GM12878 (cell line): ENCODE data around the gene DQX1. TPM values are rescaled to one million over a fixed set of nuclear protein-coding genes. Genes with fewer than 3 reads are reported as not detected.

ENCODE experiments used
- ATAC-seq: fragments of 200-7000 bp; cut with Tn5 transposase; 3 replicates; pipeline ENCODE4 v1.9.1; 2020; ENCODE audit warnings: mild to moderate bottlenecking, moderate library complexity
- BruUV-seq: library from RNA; stranded (reverse); fragments of 400-500 nt; replicated peaks from 2 replicates; lab custom pipeline; 2021; lab: Mats Ljungman, UMichigan
- CTCF ChIA-PET: fragments of 300-600 bp; sonication (Branson Sonifier 250); formaldehyde crosslinking; extraction: SDS; loops from one replicate; lab custom pipeline; 2021; ENCODE audit warnings: inconsistent platforms; lab: Yijun Ruan, JAX
- POLR2A ChIA-PET: fragments of 350-600 bp; formaldehyde crosslinking; extraction: SDS; loops from one replicate; lab custom pipeline; 2021; ENCODE audit warnings: inconsistent platforms; lab: Charles Lee
- RAD21 ChIA-PET: fragments of 300-600 bp; sonication (Branson Sonifier 250); formaldehyde crosslinking; loops from one replicate; lab custom pipeline; 2023; ENCODE audit warnings: antibody characterized with exemption; ENCODE audit not compliant: unreplicated experiment; lab: Charles Lee
- SMC1A ChIA-PET: fragments of 300-600 bp; sonication (Branson Sonifier 250); formaldehyde crosslinking; loops from one replicate; lab custom pipeline; 2023; ENCODE audit not compliant: unreplicated experiment, uncharacterized antibody; lab: Charles Lee
- DNase-seq: peaks from one replicate; pipeline ENCODE4 v3.0.0-alpha.2; 2011; ENCODE audit warnings: low read depth, low spot score
- FAIRE-seq: peaks from 3 replicates; lab custom pipeline; 2011; peaks lifted over from hg19 to GRCh38; lab: Jason Lieb, UNC
- H2AFZ ChIP-seq: 2 replicates; pipeline ENCODE4 v1.6.0; 2011; ENCODE audit warnings: low read depth, low read length, control low read depth; ENCODE audit not compliant: control insufficient read depth
- H3K27ac ChIP-seq: 2 replicates; pipeline ENCODE4 v1.5.1; 2011; ENCODE audit warnings: control low read depth; ENCODE audit not compliant: control insufficient read depth, insufficient read depth
- H3K27me3 ChIP-seq, 2 experiments: replicated peaks in 1 of 2; 2 replicates each; pipeline versions ENCODE4 v1.6.0 to v1.6.1; 2011; ENCODE audit warnings: low read length in 1 of 2; ENCODE audit not compliant: control insufficient read depth in 2 of 2, insufficient read depth in 2 of 2
- H3K36me3 ChIP-seq, 2 experiments: 2 replicates each; pipeline ENCODE4 v1.5.1; 2011; ENCODE audit warnings: low read length in 1 of 2; ENCODE audit not compliant: control insufficient read depth in 2 of 2, insufficient read depth in 2 of 2
- H3K4me1 ChIP-seq: 2 replicates; pipeline ENCODE4 v1.6.1; 2011; ENCODE audit warnings: mild to moderate bottlenecking, low read length, moderate library complexity, mixed read lengths; ENCODE audit not compliant: control insufficient read depth, insufficient read depth
- H3K4me2 ChIP-seq: 2 replicates; pipeline ENCODE4 v1.6.0; 2011; ENCODE audit warnings: control low read depth; ENCODE audit not compliant: control insufficient read depth, insufficient read depth
- H3K4me3 ChIP-seq: fragments of 200-600 bp; sonication (generic); 2 replicates; pipeline ENCODE4 v1.5.1; 2016
- H3K79me2 ChIP-seq: 2 replicates; pipeline ENCODE4 v1.6.0; 2011; ENCODE audit warnings: low read length; ENCODE audit not compliant: control insufficient read depth, insufficient read depth
- H3K9ac ChIP-seq: 2 replicates; pipeline ENCODE4 v1.8.0; 2011; ENCODE audit warnings: low read length, control low read depth, mixed read lengths; ENCODE audit not compliant: control insufficient read depth, insufficient read depth
- H3K9me3 ChIP-seq: replicated peaks from 3 replicates; pipeline ENCODE4 v1.5.1; 2011; ENCODE audit warnings: mild to moderate bottlenecking, low read length; ENCODE audit not compliant: control insufficient read depth, insufficient read depth
- H4K20me1 ChIP-seq: 2 replicates; pipeline ENCODE4 v1.6.0; 2011; ENCODE audit not compliant: control insufficient read depth, insufficient read depth
- BRCA1 ChIP-seq: IDR thresholded peaks from 2 replicates; pipeline ENCODE4 v1.6.1; 2011; ENCODE audit warnings: low read depth, low read length, improper control_type of control experiment
- CTCF ChIP-seq, 3 experiments: IDR thresholded peaks in 2 of 3; conservative IDR thresholded peaks in 1 of 3; 2 replicates each; pipeline ENCODE4 v1.5.1; 2011; ENCODE audit warnings: low read depth in 3 of 3, low read length in 3 of 3, mild to moderate bottlenecking in 3 of 3, control low read depth in 2 of 3, moderate library complexity in 2 of 3, inconsistent platforms in 1 of 3, mixed read lengths in 1 of 3; ENCODE audit not compliant: control insufficient read depth in 2 of 3, insufficient read depth in 1 of 3; ENCODE audit errors: extremely low read depth in 1 of 3
- DPF2 ChIP-seq: fragments of 450-650 bp; IDR thresholded peaks from 2 replicates; pipeline ENCODE4 v1.6.1; 2017; ENCODE audit warnings: mild to moderate bottlenecking
- EP300 ChIP-seq, 2 experiments: fragments of 150-350 bp in 1 of 2; IDR thresholded peaks; 2 replicates each; pipeline ENCODE4 v1.6.1; 2011 to 2012; ENCODE audit warnings: low read depth in 2 of 2, low read length in 2 of 2, borderline replicate concordance in 1 of 2, improper control_type of control experiment in 1 of 2, inconsistent platforms in 1 of 2; ENCODE audit not compliant: control insufficient read depth in 1 of 2
- NFIC ChIP-seq: IDR thresholded peaks from 2 replicates; pipeline ENCODE4 v1.6.1; 2012; ENCODE audit warnings: low read depth, mild to moderate bottlenecking, inconsistent platforms, low read length, moderate library complexity
- NR2C1 ChIP-seq: fragments of 450-650 bp; IDR thresholded peaks from 2 replicates; pipeline ENCODE4 v1.6.1; 2017; ENCODE audit warnings: antibody characterized with exemption, mild to moderate bottlenecking, moderate library complexity
- WGBS: methylation state at CpG from one replicate; pipeline ENCODE4 v1.1.6; 2016; ENCODE audit warnings: low lambda C conversion rate; ENCODE audit not compliant: insufficient replicate concordance, insufficient coverage; ENCODE audit errors: missing lambda C conversion rate; 5-methylcytosine and 5-hydroxymethylcytosine counted together
- in situ Hi-C: fragments of 300-500 bp; cut with MboI; formaldehyde crosslinking; loops from 9 replicates; pipeline ENCODE4 v1.14.3; 2018; ENCODE audit warnings: mixed read lengths
- intact Hi-C: fragments of 100-400 bp; cut with micrococcal nuclease; formaldehyde crosslinking; loops from one replicate; pipeline ENCODE4 v1.14.2; 2022; ENCODE audit not compliant: unreplicated experiment
- polyA plus RNA-seq, 11 experiments: library from polyadenylated mRNA; depleted of rRNA in 4 of 11; unstranded in 6 of 11; stranded (reverse) in 5 of 11; fragments of >200 nt; fragmentation: Nextera tagmentation in 4 of 11; fragmentation: Illumina TruSeq in 1 of 11; extraction: Ambion mirVana in 4 of 11; extraction: Trizol in 1 of 11; gene quantifications; 1 replicate in 1 of 11; 2 replicates in 10 of 11; pipeline versions ENCODE4 v1.2.1 to v1.2.3, GENCODE V29; 2011 to 2016; ENCODE audit warnings: inconsistent platforms in 2 of 11, missing spikeins in 2 of 11, low read depth in 1 of 11
- total RNA-seq, 4 experiments: library from RNA; depleted of rRNA in 3 of 4; stranded (reverse); fragments of >200 nt in 3 of 4; fragmentation: Illumina TruSeq in 1 of 4; extraction: Trizol in 1 of 4; gene quantifications; 2 replicates each; pipeline versions ENCODE4 v1.2.1 to v1.2.3, GENCODE V29; 2013 to 2021

Gene DQX1
- total and polyA plus RNA-seq, 10 of the 15 experiments (the other 5 are each of a cell fraction or from before 2014, with no cell fraction given) = 0.34 to 2.1 (median 0.86) TPM

- FAIRE-seq (no peak), ATAC-seq (no peak), DNase-seq (no peak)
- H3K79me2 ChIP-seq = peaks cover 4% of the 10 kb centered on the region
- H3K27me3 ChIP-seq = no peaks in the 10 kb centered on the region
- TF ChIP-seq NFIC = no peak
- TF ChIP-seq DPF2 = no peak
- no peak for TF ChIP-seq EP300 (IDR thresholded peaks at IDR 0.05; ENCODE audit: borderline replicate concordance in 1 of 2, control insufficient read depth in 1 of 2, low read depth in 2 of 2, low read length in 2 of 2)
- no peak for TF ChIP-seq NR2C1
- no peak for TF ChIP-seq CTCF (IDR thresholded peaks at IDR 0.05 in 2 of 3, conservative IDR thresholded peaks at IDR 0.05 in 1 of 3; ENCODE audit: control insufficient read depth in 2 of 3, extremely low read depth in 1 of 3, insufficient read depth in 1 of 3, low read depth in 3 of 3, low read length in 3 of 3)
- no peak for TF ChIP-seq BRCA1
- ChIA-PET RAD21 (no interaction called here), CTCF (interaction anchor here (1.0 to 1.2 kb wide), 2 partner anchors 40 to 65 kb away, joined by 4 to 6 read pairs; partner anchors contain the start of genes CCDC142 and TTC31), SMC1A (interaction anchor here (0.9 to 2.3 kb wide), 2 partner anchors 16 to 66 kb away, joined by 4 to 8 read pairs; partner anchors contain the start of gene PCGF1), POLR2A (interaction anchor here (0.5 to 1.8 kb wide), 2 partner anchors 14 to 146 kb away, joined by 3 to 5 read pairs; partner anchors contain the start of gene PCGF1)
- peaks cover 11% of the 10 kb centered on the region for H3K4me1 ChIP-seq
- H3K9ac ChIP-seq = no peak overlapping the region
- no peak overlapping the region for H3K4me3 ChIP-seq
- WGBS = 85% methylated on average over 3 of the region's 3 CpGs
- intact Hi-C loops (no loop called here), in situ Hi-C loops (no loop called here)
- no peaks in the 10 kb centered on the region for H3K9me3 ChIP-seq
- H2AFZ ChIP-seq = no peak overlapping the region
- H3K27ac ChIP-seq = no peak overlapping the region
- no peaks in the 10 kb centered on the region for H4K20me1 ChIP-seq
- peaks cover 12 to 17% of the 10 kb centered on the region in 2 experiments for H3K36me3 ChIP-seq
- no peak overlapping the region for H3K4me2 ChIP-seq
- no TSS peak for BruUV-seq
Measured at GRCh38 chr2:74522516-74522915, 3.5 kb downstream of the DQX1 start.
